Stimulated activated CD4-positive, alpha-beta T cell treated with anti-CD3 and anti-CD28 coated beads, Interleukin-1b, Interleukin-23, amount 100 ng/mL, for 24 hours (primary cell): ENCODE data around the gene AGER.
A peak's percentile ranks its signal among the peaks of the same experiment; 100 is the strongest.
"Not testable (repeated sequence)": the region's sequence is repeated elsewhere in the genome, so short reads cannot be mapped to it uniquely, and the experiment has no call there.

Experiments
- DNase-seq, 4 experiments: peaks; one replicate each; pipeline ENCODE4 v3.0.0-alpha.2; 2020; ENCODE audit warnings: low read depth in 4 of 4, low spot score in 1 of 4

The AGER gene

GRCh38 chr6:32151181-32151862 is 32.7 kb downstream of the AGER start:
- DNase-seq = no peak

- DNase-seq = no peak
Observed at GRCh38 chr6:32149932-32150870, 33.9 kb downstream of the AGER start.

DNA sequence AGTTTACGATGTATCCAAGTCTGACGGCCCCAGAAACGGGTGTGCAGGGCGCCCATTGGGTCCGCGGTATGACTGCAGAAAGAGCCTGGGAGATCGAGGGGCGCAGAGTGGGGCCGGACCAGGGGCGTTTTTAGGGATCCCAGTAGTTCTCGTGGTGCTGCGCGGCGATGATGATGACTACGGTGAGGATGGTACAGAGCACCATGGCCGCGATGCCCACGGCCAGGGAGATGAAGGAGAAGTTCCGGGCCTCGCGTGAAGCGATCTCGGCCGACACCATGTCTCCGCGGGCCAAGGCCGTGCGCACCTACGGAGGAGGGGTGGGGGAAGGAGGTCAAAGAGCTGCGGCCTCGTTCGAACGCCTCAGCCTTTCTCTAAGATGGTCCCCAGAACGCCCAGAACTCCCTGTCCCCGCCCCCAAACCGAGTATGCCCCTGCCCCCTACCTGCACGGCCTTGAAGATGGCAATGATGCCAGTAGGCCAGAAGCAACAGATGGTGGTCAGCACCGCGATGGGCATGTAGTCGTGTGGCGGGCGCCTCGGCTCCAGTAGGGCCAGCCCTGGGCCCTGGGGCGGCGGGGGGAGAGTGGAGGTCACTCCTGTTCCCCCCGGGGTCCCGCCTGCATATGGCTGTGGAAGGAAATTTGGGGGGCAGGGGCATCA is 34.8 kb downstream of the AGER start:
- no peak for DNase-seq

- peak in 3 of 4 experiments; percentile 51 to 55 (median 54) for DNase-seq
Observed at GRCh38 chr6:32148289-32149091, 35.6 kb downstream of the AGER start.

GRCh38 chr6:32147401-32148132 is 36.5 kb downstream of the AGER start:
- DNase-seq = no peak

DNA sequence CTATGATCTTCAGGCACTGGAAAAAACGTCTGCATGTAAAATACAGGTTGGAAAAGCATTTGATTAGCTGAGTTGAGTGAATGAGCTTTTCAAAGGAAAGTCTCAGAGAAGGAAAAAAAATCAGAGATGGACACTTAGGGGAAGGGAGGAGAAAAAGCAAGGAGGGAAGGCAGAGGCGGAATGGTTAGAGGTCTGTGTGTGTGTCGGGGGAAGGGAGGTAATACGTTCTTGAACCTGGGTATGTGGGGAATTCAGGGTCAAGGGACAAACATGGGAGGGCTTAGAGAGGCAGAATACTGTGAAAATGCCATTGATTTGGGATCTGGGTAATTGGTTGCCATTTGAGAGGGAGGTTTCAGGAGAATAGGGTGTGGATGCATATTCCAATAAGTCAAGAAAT is 37.4 kb downstream of the AGER start:
- no peak for DNase-seq

DNA sequence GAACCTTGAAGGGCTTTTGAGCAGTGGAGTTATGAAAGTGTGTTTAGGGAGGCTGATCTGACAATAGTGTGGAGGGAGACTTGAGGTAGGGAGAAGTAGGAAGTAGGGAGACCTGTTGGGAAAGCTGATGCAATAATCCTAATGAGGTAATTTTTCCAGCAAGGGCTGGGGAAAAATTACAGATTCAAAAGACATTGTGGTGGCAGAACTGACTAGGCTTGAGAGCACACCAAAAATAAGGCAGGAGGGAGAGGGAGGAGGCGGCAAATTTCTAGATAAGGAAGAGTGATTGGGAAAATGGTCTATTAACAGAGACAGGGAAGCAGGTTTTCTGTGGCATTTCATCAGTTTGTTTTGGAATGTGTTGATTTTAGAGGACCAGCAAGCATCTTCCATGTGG is 37.8 kb downstream of the AGER start:
- no peak for DNase-seq

GRCh38 chr6:32144238-32144637 is 39.8 kb downstream of the AGER start:
- DNase-seq = not testable (repeated sequence)

DNA sequence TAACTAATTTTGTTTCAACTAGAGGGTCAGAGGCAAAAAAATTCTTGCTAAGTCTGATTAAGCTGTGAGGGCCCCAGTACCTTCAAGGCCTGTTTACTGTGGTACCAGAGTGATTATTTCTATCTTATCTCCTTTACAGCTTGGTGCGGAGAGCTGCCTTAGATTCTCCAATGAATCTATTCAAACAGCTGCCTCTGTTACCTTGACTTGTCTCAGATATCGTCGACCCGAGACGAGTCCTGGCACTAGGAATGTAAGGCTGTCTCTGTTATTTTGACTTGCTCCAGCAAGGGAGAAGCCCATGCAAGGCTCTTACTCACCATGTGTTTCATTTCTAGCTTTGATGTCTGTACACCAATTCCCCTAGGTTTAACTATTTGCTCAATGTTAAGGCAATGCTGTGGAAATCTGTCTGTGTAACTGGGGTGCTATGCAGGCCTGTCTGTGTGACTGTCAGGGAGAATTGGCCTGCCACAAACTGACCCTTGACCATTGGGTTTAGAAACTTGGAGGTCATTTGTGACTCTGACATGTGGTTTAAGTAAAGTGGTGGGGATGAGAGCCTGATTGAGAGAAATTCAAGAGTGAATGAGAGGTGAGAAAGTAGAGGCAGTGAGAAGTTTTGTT is 43.5 kb downstream of the AGER start:
- DNase-seq = no peak

DNA sequence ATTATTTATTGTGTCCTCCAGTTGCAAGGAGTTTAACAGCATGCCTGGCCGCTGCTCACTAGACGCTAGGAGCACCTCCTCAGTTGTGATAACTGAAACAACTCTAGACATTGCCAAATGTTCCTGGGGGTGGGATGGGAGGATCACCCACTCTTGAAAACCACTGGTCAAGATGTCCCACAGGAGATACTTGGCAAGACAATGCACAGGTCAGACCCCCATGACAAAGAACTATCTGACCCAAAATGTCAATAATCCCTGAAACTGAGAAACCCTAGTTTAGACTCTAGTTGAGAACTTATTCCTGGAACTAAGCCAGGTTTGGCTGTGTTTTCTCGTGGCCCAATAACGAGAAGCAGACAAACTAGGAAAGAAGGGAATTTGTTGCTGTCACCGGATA is 44.5 kb downstream of the AGER start:
- DNase-seq = no peak

DNA sequence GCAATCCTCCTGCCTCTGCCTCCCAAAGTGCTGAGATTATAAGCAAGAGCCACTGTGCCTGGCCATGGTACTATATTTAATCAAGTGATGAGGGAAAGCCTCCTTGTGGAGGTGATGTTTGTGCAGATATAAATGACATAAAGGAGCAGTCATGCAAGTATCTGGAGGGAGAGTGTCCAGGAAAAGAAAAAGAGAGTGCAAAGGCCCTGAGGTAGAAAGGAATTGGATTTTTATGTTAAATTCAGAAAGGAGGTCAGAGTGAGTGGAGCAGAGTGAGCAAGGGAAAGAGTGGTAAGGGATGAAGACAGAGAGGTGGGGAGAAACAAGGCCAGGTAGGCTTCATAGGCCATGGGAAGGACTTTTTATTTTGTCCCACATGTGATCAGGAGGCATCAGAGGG is 46.6 kb downstream of the AGER start:
- DNase-seq = no peak

DNA sequence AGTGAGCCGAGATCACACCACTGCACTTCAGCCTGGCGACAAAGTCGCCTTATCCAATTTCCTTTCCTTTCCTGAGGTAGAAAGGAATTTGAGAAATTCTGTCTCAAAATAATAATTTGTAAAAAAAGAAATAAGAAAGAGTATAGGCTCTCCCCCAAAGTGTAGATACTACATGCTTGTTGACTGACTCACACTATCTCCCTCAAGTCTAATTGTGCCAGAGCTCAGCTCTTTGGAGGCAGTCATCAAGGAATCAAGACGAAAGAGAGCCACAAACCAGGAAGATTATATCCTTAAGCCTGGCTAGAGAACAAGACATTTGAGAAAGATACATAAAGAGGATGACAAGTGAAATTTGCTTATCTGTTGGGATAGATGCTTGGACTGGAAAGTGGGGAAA is 50.3 kb downstream of the AGER start:
- no peak for DNase-seq

DNA sequence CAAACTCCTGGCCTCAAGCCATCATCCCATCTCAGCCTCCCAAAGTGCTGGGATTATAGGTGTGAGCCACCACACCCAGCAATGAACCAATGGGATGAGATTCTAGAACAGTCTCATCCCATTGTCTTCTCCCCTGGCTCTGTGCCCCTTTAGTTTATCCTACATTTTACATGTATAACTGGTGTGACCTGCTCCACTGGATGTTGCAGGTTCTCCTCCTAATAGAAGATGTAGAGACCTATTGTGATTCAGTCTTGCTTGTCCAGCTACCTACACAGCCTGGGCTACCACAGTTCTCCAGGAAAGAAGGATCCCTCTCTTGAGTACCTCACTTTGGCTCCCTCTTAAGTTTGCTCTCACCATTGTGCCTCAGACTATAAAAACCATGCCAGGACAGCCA is 51.9 kb downstream of the AGER start:
- no peak for DNase-seq

GRCh38 chr6:32131439-32131948 is 52.6 kb downstream of the AGER start:
- DNase-seq = no peak
